Measurements from ENCODE around the gene LRFN2.

DNA sequence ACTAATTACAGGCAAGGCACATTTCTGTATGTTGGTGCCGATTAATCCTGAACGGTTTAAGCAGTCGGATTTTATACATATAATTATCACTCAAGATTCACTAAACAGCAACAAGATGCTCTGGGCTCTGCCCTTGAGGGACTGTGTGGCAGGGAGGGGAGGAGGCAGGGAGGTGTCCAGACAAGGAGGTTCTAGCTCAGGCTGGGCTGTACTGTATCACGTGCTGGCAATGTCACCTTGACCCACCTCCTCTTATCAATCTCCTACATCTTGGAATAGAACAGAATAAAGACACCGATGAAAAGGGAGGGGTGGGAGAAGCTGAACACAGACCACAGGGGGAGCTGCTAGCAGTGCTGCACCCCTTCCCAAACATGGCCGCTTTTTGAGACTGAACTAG is 65.7 kb downstream of the LRFN2 start:
- TF ChIP-seq POLR2A (IDR thresholded peaks at IDR 0.05) = no peak
- TF ChIP-seq, protein P1, sequence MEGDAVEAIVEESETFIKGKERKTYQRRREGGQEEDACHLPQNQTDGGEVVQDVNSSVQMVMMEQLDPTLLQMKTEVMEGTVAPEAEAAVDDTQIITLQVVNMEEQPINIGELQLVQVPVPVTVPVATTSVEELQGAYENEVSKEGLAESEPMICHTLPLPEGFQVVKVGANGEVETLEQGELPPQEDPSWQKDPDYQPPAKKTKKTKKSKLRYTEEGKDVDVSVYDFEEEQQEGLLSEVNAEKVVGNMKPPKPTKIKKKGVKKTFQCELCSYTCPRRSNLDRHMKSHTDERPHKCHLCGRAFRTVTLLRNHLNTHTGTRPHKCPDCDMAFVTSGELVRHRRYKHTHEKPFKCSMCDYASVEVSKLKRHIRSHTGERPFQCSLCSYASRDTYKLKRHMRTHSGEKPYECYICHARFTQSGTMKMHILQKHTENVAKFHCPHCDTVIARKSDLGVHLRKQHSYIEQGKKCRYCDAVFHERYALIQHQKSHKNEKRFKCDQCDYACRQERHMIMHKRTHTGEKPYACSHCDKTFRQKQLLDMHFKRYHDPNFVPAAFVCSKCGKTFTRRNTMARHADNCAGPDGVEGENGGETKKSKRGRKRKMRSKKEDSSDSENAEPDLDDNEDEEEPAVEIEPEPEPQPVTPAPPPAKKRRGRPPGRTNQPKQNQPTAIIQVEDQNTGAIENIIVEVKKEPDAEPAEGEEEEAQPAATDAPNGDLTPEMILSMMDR (IDR thresholded peaks at IDR 0.05) = no peak
